GM19463 (cell line): ENCODE data around the gene NRN1L.
"Not testable (repeated sequence)": the region's sequence is repeated elsewhere in the genome, so short reads cannot be mapped to it uniquely, and the experiment has no call there.

Experiments
- ATAC-seq: cut with Tn5 transposase; IDR thresholded peaks from one replicate; pipeline ENCODE4 v1.9.1; 2021; ENCODE audit warnings: mild to moderate bottlenecking, moderate library complexity; ENCODE audit not compliant: unreplicated experiment

NRN1L gene

DNA sequence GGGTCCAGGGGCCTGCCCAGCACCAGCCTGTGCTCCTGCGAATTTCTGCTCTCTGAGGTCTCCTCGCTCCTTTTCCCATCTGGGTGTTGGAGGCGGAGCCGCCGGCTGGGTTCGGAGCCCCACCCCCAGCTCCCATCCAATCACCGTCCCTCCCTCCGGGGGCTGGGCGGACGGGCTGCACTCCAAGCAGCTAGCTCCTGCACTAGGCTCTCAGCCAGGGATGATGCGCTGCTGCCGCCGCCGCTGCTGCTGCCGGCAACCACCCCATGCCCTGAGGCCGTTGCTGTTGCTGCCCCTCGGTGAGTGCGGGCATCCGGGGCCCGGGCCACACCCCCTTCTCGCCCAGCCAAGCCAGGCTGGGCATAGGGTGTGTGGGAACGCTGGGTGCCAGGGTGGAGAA lies at the start of gene NRN1L:
Gene NRN1L (plus strand): TSS at position 202 of the 400 bp plus-strand sequence. CDS start 19 bp downstream, at position 221.
- no peak for ATAC-seq

DNA sequence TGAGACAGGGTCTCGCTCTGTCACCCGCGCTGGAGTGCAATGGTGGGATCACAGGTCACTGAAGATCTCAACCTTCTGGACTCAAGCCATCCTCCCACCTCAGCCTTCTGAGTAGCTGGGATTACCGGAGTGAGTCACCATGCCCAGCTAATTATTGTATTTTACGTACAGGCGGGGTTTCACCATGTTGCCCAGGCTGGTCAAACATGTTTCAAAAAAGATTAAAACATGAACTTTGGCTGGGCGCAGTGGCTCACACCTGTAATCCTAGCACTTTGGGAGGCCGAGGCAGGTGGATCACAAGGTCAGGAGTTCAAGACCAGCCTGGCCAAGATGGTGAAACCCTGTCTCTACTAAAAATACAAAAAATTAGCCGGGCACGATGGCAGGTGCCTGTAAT lies 47.5 kb upstream of the NRN1L start:
- ATAC-seq, result not testable (repeated sequence)

DNA sequence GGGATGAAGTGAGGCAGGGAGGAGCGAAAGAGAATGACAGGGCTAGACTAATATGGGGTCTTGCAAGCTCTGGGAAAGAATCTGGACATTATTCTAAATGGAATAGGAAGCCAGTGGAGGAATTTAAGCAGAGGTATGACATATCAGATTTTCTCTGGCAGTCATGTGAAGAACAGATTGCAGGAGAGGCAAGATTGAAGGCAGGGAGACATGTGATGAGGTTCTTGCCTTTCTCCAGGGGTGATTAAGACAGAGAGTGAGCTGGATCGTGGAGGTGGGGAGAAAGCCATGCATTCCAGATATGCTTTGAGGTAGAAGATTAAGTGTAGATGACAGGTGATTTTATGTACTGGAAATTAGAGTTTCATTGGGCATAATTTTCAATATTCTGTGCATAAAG lies 46.9 kb upstream of the NRN1L start:
- ATAC-seq, result no peak

DNA sequence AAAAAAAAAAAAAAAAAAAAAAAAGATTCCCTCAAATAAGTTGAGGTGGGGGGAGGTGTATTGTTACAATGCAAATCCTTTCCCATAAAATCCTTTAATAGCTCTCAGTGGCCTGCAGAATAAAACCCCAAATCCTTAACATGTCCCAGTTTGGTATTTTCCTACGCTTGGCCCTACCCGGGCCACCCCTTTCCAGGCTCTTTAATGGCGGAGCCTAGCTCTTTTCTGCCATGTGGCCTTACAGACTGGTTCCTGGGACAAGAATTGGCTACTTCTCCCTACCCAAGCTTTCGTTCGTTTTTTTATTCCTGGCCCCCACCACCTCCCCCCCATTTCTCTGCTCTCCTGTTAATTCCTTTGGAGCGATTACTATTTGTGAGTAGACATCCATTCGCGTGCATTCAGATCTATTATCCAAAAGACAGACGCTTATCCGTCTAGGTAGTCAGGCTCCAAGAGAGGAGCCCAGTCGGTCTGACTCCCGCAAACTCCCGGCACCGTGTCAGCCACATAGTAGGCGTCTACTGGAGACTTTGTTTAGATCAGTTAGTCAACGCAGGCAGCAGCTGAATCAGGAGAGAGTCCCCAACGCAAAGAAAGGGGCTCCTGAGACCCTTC lies 43.4 kb upstream of the NRN1L start:
- no peak for ATAC-seq

DNA sequence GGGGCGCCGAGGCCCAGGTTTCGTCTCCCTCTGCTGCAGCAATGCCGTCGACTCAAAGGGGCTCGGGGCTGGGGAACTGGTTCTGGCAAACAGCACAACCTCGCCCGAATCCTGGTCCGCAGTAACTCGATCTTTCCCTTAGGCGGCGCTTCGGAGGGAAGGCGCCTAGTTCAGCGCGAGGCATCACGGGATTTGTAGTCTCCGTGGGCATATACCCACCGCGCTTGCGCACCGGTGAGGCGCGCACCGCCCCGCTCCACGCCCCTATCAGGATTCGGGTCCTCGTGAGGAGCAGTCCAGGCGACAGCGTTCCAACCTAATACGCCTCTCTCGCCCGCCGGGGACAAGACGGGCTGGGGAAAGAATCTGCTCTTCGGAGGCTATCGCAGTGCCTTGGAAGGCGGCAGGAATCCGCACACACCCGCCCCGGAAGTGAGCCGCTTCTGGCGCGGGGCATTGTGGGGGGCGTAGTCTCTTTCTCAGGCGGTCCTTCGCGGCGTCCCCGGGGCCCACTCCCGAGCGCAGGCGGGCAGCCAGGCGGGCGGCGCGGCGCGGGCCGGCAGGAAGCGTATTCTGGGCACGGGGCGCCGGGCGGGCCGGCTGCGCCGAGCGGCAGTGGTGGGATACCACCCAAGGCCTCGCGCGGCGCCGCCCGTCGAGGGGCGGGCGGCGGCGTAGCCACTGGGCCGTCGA lies 42.7 kb upstream of the NRN1L start, which contains the start of gene THAP11:
Gene THAP11 (plus strand): TSS at position 505 of the 693 bp plus-strand sequence. CDS start 235 bp downstream, outside the sequence.
- peak; percentile 42 for ATAC-seq

DNA sequence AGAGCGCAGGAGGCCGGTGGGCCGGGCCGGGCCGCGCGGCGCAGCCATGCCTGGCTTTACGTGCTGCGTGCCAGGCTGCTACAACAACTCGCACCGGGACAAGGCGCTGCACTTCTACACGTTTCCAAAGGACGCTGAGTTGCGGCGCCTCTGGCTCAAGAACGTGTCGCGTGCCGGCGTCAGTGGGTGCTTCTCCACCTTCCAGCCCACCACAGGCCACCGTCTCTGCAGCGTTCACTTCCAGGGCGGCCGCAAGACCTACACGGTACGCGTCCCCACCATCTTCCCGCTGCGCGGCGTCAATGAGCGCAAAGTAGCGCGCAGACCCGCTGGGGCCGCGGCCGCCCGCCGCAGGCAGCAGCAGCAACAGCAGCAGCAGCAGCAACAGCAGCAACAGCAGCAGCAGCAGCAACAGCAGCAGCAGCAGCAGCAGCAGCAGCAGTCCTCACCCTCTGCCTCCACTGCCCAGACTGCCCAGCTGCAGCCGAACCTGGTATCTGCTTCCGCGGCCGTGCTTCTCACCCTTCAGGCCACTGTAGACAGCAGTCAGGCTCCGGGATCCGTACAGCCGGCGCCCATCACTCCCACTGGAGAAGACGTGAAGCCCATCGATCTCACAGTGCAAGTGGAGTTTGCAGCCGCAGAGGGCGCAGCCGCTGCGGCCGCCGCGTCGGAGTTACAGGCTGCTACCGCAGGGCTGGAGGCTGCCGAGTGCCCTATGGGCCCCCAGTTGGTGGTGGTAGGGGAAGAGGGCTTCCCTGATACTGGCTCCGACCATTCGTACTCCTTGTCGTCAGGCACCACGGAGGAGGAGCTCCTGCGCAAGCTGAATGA lies 42.0 kb upstream of the NRN1L start:
- peak; percentile 20 for ATAC-seq

DNA sequence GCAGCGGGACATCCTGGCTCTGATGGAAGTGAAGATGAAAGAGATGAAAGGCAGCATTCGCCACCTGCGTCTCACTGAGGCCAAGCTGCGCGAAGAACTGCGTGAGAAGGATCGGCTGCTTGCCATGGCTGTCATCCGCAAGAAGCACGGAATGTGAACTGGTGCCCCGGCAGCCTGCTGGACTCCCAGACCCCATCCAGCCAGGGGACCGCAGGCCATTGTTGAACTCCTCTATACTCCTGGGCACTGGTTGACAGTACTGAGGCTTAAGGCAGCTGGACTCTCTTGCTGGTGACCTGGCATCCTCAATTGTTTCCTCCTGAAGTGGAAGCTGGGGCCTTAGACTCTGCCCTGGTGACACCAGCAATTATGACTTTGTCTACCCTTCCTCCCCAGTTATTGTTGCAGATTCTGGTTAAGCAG lies 41.3 kb upstream of the NRN1L start:
- ATAC-seq, result no peak

DNA sequence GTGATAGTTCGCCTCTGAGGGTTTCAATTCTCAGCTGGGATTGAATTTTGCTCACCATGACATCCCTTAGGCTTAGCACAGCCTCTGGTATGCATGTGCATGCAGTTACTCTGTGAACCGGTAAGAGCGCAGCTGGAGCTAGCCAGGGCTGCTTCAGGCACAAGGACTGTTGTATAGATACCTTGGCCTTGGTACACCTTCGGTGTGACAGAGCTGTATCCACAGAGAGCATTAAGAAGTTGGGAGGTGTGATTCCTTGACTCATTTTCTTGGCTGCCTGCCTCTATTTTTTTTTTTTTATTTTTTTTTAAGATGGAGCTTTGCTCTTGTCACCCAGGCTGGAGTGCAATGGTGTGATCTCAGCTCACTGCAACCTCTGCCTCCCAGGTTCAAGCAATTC lies 40.2 kb upstream of the NRN1L start:
- no peak for ATAC-seq

DNA sequence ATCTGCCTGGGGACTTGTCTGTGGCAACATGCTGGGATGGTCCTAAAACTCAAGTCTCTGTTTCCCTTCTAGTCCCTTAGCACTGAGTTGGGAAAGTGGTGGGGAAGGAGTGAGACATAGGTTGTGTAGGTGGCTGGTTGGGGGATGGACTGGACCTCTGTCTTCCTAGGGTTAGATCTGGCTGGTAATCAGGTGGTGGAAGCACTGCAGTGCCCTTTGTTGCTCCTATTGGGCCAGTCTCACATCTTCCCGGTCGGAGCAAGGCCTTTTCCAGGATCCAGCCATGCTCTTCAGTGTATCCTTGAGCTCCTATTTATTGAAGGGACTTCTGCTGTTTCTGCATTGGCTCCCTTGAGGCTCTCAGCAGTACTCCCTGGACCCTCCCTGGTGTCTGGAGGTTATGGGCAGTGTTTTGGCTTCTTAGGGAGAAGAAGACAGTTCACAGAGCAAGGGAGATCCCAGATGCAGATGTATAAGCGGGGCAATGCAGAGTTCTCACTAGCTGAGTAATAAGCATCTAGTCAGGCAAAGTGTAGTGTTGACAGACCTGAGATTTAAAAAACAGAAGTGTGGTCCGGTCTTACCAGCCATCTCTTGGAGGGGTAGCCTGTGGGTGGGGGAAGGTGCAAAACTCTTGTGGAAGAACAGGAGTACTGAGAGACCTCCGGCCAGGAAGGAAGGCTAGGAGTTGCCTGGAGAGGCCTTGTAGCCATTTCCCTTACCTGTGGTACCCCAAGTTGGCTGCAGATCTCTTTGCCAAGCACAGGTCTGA lies 39.2 kb upstream of the NRN1L start:
- no peak for ATAC-seq

DNA sequence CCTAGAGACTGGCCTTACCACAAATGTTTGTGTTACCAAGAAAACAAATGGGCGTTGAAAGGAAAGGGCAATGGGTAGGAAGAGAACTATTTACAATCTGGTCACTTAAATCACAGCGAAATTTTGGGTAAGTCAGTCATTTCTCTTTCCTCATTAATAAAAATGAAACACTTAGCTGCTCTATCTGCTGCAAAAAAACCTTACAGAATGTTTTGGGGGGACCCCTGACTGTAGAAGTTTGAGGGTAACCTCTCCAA lies 38.7 kb upstream of the NRN1L start:
- ATAC-seq, result no peak

DNA sequence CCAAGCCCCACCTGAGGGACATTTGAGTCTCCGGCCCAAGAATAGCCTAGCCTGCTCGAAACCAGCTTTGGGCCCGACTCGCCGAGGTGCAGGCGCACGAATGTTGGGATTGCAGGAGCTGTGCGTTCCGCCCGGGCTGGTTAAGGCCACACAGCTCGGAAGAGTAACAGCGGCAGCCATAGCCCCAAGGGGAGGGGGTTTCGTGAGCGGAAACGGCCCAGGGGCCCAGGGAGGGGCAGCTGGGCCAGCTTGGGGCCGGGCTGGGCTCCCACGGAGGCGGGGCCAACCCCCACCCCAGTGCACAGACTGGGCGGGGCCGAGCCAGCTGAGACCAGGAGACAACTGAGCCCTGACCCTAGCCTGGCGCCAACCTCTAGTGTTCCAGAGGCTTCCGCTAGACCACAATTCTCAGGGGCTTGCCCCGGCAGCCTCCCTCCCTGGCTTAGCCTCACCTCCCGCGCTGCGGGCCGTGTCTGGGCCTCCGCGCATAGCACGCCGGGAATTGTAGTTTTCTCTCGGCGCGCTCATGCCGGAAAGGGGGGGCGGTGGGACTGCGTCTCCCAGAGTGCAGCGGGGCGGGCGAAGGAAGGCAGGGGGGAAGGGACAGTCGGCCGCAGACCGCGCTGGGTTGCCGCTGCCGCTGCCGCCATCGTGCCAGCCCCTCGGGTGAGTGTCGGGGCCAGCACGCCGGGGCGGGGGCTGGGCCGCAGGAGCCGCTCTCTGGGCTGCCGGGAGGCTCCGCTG lies 38.2 kb upstream of the NRN1L start, which contains the start of gene NUTF2:
Gene NUTF2 (plus strand): TSS at position 614 of the 744 bp plus-strand sequence. CDS start 18,198 bp downstream, outside the sequence.
- ATAC-seq, result peak; percentile 54

DNA sequence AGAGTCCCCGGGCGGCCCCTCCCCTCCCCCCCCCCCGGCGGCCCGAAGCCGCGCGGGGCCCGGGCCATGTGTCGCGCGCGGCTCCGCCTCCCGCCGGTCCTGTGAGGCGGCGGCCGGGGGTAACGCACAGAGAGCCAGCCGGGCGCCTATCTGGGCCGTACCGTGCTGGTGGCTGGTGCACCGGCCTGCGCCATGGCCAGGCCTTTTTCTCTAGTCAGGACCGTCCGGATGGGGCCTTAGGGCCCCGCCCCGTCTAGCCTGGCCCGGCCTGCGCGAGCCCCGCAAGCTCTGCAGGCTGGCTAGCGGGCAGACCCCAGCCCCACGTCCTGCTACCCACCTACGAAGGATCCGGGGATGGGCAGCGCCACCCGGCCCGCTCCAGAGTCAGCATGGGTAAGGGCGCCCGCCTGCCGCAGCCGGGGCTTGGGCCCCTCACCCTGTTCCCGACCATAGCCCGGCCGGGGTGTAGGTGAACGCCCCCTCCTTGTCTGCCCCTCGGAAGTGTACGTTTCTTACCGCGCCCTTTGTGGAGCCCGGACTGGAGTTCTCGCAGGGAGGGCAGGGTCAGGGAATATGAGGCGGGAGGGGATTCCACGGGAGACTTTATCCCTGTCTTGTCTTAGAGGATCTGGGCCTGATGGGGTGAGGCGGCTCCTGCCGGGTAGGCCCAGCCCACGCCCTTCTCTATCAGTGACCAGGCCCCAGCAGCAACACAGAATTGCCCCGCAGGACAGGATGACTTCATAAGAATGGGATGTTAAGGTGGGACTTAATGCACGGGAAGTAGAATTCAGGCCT lies 37.4 kb upstream of the NRN1L start, which contains the start of gene CENPT:
Gene CENPT (minus strand): TSS at position 630 of the 798 bp plus-strand sequence. CDS start 13,834 bp downstream, outside the sequence.
- peak; percentile 33 for ATAC-seq

DNA sequence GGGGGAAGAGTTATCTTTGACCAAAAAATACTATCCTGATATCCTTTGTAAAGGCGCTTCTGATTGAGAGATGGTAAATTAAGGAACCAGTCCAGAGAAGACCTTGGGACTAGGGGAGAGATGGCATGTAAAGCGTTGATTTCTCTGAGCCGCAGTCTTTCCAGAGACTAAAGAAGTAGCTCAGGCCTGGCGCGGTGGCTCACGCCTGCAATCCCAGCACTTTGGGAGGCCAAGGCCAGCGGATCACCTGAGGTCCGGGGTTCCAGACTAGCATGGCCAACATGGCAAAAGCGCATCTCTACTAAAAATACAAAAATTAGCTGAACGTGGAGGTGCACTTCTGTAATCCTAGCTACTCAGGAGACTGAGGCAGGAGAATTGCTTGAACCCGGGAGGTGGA lies 36.6 kb upstream of the NRN1L start:
- ATAC-seq, result no peak

DNA sequence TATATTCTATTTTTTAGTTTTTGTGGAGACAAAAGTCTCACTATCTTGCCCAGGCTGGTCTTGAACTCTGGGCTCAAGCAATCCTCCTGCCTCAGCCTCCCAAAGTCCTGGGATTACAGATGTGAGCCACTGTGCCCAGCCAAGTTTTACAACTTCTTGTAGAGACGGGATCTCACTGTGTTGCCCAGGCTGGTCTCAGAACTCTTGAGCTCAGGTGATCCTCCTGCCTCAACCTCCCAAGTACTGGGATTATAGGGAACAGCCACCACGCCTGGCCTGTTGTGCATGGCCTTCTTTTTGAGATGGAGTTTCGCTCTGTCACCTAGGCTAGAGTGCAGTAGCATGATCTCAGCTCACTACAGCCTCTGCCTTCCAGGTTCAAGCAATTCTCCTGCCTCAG lies 31.0 kb upstream of the NRN1L start:
- no peak for ATAC-seq

DNA sequence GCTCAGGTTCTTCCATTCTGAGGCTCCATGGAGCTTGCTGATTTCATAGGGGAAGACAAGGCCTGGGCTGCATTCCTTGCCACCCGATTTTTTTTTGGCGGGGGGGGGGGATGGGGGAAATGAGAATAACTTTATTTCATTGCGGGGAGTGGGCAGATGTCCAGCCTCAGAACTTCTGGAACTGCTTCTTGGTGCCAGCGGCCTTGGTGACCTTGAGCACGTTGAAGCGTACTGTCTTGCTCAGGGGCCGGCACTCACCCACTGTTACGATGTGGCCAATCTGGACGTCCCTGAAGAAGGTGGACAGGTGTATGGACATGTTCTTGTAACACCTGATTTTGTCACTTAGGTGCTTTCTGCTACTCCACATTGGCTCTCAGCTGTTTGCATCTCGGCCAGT lies 28.9 kb upstream of the NRN1L start:
- ATAC-seq, result no peak

DNA sequence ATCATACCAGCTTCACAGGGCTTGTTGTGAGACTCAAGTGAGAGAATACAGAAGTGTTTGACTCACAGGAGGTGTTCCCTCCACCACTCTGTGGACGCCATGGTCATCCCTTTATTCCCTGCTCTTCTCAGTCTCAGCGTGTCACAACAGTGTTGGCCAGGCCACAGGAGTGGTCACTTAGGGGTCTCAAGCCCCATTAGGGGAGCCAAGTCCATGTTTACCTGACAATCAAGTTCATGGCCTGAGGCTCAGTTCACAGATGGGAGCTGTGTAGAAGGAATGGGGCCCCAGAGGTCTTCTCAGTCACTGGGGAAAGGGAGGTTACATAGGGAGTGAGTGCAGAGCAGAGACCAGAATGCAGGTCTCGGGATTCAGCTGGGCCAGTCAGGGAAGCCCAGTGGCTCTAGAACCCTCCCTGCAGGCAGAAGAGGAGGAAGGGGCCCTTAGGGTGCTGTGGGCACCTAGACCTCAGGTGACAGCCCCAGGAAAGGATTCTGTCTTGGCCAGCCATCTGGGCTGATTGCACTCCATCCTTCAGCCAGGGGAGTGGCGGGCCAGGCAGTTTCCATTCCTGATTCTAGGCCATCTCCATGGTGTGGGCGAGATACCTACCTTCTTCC lies 27.6 kb upstream of the NRN1L start:
- ATAC-seq, result no peak

DNA sequence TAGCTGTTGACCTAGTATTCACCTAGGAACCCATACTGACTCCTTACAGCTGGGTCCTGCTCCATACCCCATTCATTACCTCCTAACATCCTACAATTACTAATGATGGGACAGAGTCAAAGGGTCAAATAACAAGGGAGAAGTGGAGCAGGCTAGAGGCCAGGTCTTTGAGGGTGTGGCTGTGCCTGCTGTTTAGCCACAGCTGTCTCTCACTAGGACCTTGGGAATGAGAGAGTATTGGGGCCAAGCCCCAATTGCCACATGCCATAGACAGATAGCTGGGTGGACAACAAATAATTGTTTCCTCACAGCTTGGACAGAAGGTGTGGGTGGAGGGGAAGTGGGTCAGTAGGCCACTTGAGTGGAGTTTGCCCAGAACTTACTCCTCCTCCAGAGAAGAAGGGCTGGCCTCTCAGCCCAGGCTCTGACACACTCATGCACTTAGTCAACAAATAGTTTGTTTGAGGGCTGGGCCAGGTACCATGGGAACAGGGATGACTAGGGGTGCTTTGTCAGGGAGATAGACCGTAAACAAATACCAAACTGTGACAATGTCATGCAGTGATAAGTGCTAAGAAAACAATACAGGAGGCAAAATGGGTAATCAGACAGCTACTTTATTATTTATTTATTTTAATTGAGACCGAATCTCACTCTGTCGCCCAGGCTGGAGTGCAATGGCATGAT lies 27.0 kb upstream of the NRN1L start:
- no peak for ATAC-seq

DNA sequence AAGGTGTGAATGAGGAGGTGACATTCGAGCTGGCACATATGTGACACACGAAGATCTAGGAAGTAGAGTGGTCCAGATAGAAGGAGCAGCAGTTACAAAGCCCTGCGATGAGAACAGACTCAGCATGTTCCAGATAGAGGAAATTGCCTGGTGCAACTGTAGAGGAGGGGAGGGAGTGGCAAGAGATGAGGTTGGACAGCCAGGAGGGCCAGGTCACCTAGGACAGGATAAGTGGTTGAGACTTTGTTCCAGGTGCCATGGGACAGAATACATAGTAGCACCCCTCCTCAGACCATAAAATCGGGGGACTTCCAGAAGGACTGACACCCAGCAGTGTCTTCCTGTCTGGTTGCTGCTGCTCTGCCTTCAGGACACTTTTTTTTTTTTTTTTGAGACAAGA lies 26.2 kb upstream of the NRN1L start:
- ATAC-seq, result no peak
